IPS DF 6.9 (cell line): ENCODE results near the gene PTPRA.

Source experiments
- DNase-seq: peaks from one replicate; pipeline ENCODE4 v3.0.0-alpha.2; 2013; ENCODE audit warnings: low read depth, low spot score
- H3K27ac ChIP-seq: one replicate; pipeline ENCODE4 v1.5.1; 2013; ENCODE audit warnings: low read length, control low read depth
- H3K27me3 ChIP-seq: 2 replicates; pipeline ENCODE4 v1.6.1; 2013; ENCODE audit warnings: mild to moderate bottlenecking, low read length; ENCODE audit not compliant: control insufficient read depth, insufficient read depth
- H3K36me3 ChIP-seq: 2 replicates; pipeline ENCODE4 v1.6.1; 2013; ENCODE audit warnings: low read length; ENCODE audit not compliant: control insufficient read depth, insufficient read depth
- H3K4me1 ChIP-seq: 2 replicates; pipeline ENCODE4 v1.6.1; 2013; ENCODE audit warnings: low read length; ENCODE audit not compliant: control insufficient read depth, insufficient read depth
- H3K4me3 ChIP-seq: 2 replicates; pipeline ENCODE4 v1.5.1; 2013; ENCODE audit warnings: mild to moderate bottlenecking, low read length
- H3K9me3 ChIP-seq: 2 replicates; pipeline ENCODE4 v1.6.1; 2013; ENCODE audit warnings: low read length, inconsistent platforms; ENCODE audit not compliant: control insufficient read depth, insufficient read depth
- WGBS: extraction: QIAGEN DNeasy Blood & Tissue Kit; methylation state at CpG from one replicate; pipeline ENCODE4 v1.1.7; 2013; ENCODE audit warnings: mixed read lengths, missing lambda C conversion rate; ENCODE audit not compliant: insufficient read length, insufficient coverage; 5-methylcytosine and 5-hydroxymethylcytosine counted together

PTPRA gene

DNA sequence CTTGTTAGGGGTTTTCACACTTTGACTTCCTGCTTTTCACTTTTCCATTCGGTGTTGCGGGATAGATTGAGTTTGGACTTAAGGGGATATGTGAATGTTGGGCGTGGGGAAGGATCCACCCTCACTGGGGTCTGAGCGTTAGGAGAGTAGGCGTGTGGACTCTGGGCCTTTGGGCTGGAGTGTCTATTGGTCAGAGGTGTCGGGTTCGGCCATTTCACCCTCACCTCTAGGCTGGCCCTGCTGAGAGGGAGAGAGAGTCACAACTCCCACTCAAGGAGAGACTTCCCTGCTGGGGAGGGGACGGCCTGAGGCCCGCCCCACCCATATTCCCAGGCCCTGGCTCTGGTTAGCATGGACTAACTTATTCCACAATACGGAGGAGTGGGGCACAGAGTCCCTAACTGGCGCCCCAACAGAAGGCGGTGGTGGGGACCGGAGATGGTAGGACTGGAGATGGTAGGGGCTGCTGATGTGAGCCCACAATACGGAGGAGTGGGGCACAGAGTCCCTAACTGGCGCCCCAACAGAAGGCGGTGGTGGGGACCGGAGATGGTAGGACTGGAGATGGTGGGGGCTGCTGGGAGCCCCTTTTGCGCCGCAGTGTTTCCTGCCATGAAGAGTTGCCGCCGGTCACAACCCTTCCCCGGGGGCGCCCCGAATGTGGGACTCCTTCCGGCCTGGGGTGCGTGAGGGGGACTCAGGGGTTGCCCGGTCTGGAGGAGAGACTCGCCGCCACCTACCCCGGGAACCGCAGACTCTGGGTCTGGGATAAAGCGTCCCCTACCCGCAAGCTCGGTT lies 1.4 kb upstream of the PTPRA start:
- no peak for DNase-seq
- WGBS, result no CpG with 5 or more reads among the region's 34 CpGs
- H3K27ac ChIP-seq, result no peak overlapping the region

DNA sequence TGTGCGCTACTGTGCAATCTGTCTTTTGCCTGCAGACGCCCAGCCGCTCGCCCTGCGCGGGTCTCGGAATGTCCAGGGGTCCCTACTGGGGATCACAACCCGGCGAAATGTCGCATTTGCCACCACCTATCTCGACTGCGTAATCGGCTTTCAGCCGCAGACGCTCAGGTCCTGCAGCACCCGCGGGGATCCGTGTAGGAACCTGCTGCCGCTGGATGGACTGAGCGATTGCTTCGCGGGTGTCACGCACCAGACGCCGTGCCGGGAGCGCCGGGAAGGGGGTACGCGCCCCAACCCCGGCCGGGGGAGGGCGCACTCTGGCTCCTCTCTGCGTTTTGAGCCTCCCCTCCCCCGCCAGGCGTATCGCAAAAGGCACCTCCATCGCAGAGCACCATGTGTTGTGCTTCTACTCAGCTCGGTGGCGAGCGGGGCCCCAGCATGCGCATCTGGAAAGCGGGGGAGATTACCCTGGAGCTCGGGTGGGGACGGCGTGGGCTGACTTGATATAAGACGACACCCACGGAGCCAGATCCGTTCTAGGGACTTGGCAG lies 747 bp upstream of the PTPRA start:
- Histone ChIP-seq H3K4me3 (peak overlapping the region; percentile 72; the same call in 1 of the 2 replicates), H3K9me3 (no peaks in the 10 kb centered on the region), H3K36me3 (no peaks in the 10 kb centered on the region), H3K27me3 (peaks cover 2% of the 10 kb centered on the region; the same call in 1 of the 2 replicates), H3K4me1 (peaks cover 2% of the 10 kb centered on the region; the same call in 1 of the 2 replicates), H3K27ac (no peak overlapping the region)
- WGBS, result no CpG with 5 or more reads among the region's 49 CpGs
- DNase-seq, result peak; percentile 18

More for the DNA sequence above, 1.4 kb upstream of the PTPRA start:
- Histone ChIP-seq H3K36me3 (no peaks in the 10 kb centered on the region), H3K4me3 (peak overlapping the region; percentile 72; the same call in 1 of the 2 replicates), H3K9me3 (no peaks in the 10 kb centered on the region), H3K4me1 (peaks cover 2% of the 10 kb centered on the region; the same call in 1 of the 2 replicates), H3K27me3 (peaks cover 2% of the 10 kb centered on the region; the same call in 1 of the 2 replicates)

DNA sequence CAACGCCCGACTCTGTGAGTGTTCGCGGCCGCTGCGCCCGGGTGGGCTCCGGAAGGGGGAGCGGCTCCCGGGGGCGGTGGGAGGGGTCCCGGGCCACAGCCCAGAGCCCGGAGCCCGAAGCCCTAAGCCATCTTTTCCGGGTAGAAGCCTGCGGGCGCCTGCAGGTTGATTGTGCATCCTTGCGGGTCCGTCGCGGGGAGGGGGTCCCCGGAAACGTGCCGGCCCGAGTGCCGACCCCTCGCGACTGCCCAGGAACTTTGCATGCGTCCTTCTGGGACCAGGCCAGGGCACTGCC lies 413 bp downstream of the PTPRA start:
- H3K4me1 ChIP-seq, result peaks cover 2% of the 10 kb centered on the region; the same call in 1 of the 2 replicates
- peak; percentile 11 for DNase-seq
- H3K27me3 ChIP-seq, result peaks cover 2% of the 10 kb centered on the region; the same call in 1 of the 2 replicates
- H3K36me3 ChIP-seq, result no peaks in the 10 kb centered on the region
- peak overlapping the region; percentile 72 for H3K4me3 ChIP-seq
- no peaks in the 10 kb centered on the region for H3K9me3 ChIP-seq
- no CpG with 5 or more reads among the region's 29 CpGs for WGBS
- no peak overlapping the region for H3K27ac ChIP-seq

DNA sequence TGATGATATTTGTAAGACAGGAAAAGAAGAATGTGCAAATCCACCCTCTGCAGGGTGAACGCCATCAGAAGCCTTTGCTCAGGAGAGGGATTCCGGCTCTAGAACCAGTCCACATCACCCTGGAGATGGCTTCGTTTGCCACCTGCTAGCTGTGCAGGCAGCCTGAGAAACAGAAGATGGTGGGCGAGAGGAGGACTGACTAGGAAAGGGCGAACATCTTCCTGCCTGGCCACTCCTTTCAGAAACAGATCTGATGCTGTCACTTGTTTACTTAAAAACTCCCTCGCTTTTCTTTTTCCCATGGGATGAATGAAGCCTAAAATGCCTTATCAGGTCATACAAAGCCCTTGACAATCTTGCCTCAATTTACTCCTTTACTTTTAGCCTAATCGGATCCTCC lies 1.2 kb downstream of the PTPRA start:
- Histone ChIP-seq H3K4me3 (peak overlapping the region; percentile 1; the same call in 1 of the 2 replicates), H3K27ac (no peak overlapping the region), H3K36me3 (no peaks in the 10 kb centered on the region), H3K9me3 (no peaks in the 10 kb centered on the region), H3K4me1 (peaks cover 2% of the 10 kb centered on the region; the same call in 1 of the 2 replicates), H3K27me3 (peaks cover 2% of the 10 kb centered on the region; the same call in 1 of the 2 replicates)
- no peak for DNase-seq
- no CpG with 5 or more reads among the region's 7 CpGs for WGBS

DNA sequence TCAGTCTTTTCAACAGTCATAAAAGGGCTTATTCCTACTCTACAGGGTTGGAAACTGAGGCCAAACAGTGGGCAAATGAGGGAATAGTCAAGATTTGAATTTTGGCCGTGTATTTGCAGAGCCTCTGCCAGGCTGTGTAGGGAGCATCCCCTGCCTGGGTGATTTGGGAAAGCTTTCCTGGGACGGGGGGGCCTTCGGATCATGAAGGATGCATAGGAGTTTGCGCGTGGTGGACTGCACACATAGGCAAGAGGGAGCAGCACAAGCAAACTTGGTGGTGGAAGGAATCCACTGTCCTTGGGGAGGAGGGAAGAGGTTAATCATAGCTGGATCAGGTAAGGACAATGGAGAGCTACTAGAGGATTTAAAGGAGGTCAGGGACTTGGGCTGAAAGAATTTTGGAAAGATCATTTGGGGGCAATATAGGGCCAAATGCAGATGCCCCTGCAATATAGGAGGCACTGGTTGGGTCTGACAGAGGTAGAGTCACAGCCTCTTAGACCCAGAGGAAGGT lies 2.5 kb downstream of the PTPRA start:
- Histone ChIP-seq H3K4me1 (peaks cover 2% of the 10 kb centered on the region; the same call in 1 of the 2 replicates), H3K9me3 (no peaks in the 10 kb centered on the region), H3K4me3 (no peak overlapping the region), H3K27ac (no peak overlapping the region), H3K36me3 (no peaks in the 10 kb centered on the region), H3K27me3 (peaks cover 2% of the 10 kb centered on the region; the same call in 1 of the 2 replicates)
- WGBS, result no CpG with 5 or more reads among the region's 5 CpGs
- no peak for DNase-seq

DNA sequence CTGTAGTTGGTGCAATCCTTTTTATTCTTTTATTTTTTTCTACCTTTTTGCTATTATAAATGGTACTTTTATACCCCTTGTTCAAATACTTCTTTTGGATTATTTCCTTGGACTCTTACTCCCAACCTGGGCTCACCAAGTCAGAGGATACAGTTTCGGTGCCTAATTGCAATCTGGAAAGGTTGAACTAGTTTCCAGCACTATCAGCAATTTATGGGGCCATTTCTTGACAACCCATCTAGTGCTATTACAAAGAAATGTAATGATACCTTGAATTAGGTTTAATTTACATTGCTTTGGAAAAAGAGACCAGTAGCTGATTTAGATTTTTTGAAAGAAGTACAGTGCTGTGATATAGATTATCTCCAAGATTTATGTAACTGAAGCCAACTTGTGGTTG lies 5.2 kb downstream of the PTPRA start:
- WGBS, result no CpG with 5 or more reads among the region's 1 CpG
- Histone ChIP-seq H3K4me1 (peaks cover 2% of the 10 kb centered on the region; the same call in 1 of the 2 replicates), H3K36me3 (no peaks in the 10 kb centered on the region), H3K27ac (no peak overlapping the region), H3K4me3 (no peak overlapping the region), H3K27me3 (no peaks in the 10 kb centered on the region), H3K9me3 (no peaks in the 10 kb centered on the region)
- DNase-seq, result no peak

DNA sequence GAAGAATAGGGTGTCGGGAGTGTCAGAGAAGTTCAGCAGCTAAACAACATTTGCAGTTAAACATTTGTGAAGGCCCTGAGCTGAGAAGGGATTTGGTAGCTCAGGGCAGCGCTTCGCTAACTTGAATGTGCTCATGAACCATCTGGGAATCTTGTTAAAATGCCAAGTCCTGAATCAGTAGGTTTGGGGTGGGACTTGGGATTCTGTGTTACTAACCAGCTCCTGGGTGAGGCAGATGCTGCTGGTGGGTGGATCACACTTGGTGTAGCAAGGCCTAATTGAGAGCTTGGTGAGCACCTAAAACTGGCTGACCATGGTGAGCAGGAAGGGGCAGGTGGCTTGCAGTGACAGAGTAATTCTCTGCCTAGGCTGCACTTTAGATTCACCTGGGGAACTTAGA lies 5.9 kb downstream of the PTPRA start:
- Histone ChIP-seq H3K4me1 (peaks cover 2% of the 10 kb centered on the region; the same call in 1 of the 2 replicates), H3K27ac (no peak overlapping the region), H3K36me3 (no peaks in the 10 kb centered on the region), H3K9me3 (no peaks in the 10 kb centered on the region), H3K27me3 (no peaks in the 10 kb centered on the region), H3K4me3 (no peak overlapping the region)
- no CpG with 5 or more reads among the region's 3 CpGs for WGBS
- no peak for DNase-seq

DNA sequence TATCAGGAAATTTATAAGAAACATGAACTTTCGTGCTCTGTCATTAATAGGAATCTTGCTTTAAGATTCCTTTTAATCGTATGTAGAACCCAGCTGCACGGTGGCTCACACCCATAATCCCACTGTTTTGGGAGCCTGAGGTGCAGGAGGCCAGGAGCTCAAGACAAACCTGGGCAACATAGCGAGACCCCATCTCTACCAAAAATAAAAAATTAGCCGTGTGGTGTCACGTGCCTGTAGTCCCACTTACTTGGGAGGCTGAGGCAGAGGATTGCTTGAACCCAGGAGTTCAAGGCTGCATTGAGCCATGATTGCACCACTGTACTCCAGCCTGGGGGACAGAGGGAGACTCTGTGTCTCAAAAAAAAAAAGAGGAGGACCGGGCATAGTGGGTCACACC lies 7.4 kb downstream of the PTPRA start:
- Histone ChIP-seq H3K4me1 (peaks cover 2% of the 10 kb centered on the region; the same call in 1 of the 2 replicates), H3K4me3 (no peak overlapping the region), H3K9me3 (no peaks in the 10 kb centered on the region), H3K36me3 (no peaks in the 10 kb centered on the region), H3K27ac (no peak overlapping the region), H3K27me3 (no peaks in the 10 kb centered on the region)
- DNase-seq, result no peak
- no CpG with 5 or more reads among the region's 7 CpGs for WGBS

DNA sequence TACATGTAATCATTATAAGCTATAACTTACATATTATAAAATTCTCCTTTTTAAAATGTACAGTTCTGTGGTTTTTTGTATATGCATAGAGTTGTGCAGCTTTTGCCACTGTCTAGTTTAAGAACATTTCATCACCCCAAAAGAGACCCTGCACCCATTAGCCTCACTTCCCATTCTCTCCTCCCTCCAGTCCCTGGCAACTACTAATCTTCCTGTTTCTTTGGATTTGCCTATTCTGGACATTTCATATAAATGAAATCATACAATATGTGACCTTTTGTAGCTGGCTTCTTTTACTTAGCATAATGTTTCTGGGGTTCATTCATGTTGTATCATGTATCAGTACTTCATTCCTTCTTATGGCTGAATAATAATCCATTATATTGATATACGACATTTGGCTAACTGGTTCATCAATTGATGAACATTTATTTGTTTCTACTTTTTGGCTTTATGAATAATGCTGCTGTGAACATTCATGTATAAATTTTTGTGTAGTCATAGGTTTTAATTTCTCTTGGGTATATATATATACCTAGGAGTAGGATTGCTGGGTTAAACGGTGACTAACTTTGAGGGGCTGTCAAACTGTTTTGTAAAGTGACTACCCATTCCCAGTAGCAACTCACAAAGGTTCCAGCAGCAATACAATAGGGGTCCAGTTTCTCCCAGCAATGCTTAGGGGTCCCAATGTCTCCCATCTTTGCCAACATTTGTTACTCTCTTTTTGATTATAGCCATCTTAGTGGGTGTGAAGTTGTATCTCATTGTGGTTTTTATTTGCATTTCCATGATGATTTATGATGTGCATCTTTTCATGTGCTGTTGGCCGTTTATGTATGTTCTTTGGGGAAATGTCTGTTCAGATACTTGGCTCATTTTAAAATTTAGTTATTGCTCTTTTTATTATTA lies 10.7 kb downstream of the PTPRA start:
- DNase-seq, result no peak
- Histone ChIP-seq H3K9me3 (no peaks in the 10 kb centered on the region), H3K4me1 (no peaks in the 10 kb centered on the region), H3K4me3 (no peak overlapping the region), H3K27ac (no peak overlapping the region), H3K27me3 (no peaks in the 10 kb centered on the region), H3K36me3 (no peaks in the 10 kb centered on the region)
- no CpG with 5 or more reads among the region's 3 CpGs for WGBS

DNA sequence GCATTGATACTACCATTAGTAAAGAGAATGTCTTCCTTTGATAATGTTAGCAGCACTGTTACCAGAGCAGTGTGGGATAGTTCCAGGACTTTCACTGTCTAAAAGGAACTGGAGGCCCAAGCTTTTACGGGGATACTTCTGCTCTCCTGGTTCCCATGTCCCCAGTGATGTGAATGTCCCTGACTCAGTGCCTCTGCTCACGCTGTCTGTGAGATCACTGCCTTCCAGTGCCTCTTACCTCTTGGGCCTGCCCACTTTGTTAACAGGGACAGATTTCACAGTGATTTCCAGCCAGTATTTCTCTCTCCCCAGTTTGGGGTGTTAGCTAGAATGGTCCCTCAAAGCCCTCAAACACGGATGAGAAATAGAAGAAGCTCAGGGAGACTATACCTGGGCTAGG lies 14.4 kb downstream of the PTPRA start:
- no peaks in the 10 kb centered on the region for H3K4me1 ChIP-seq
- H3K4me3 ChIP-seq, result no peak overlapping the region
- WGBS, result no CpG with 5 or more reads among the region's 3 CpGs
- H3K9me3 ChIP-seq, result no peaks in the 10 kb centered on the region
- no peaks in the 10 kb centered on the region for H3K27me3 ChIP-seq
- no peak overlapping the region for H3K27ac ChIP-seq
- no peak for DNase-seq
- no peaks in the 10 kb centered on the region for H3K36me3 ChIP-seq
